PC-3 (cell line): ENCODE data around the gene HIBCH. TPM values are rescaled to one million over a fixed set of nuclear protein-coding genes. Genes with fewer than 3 reads are reported as not detected.
A peak's percentile ranks its signal among the peaks of the same experiment; 100 is the strongest.
"Not testable (repeated sequence)": the region's sequence is repeated elsewhere in the genome, so short reads cannot be mapped to it uniquely, and the experiment has no call there.

Source experiments
- ATAC-seq: fragments of 200-7000 bp; cut with Tn5 transposase; 2 replicates; pipeline ENCODE4 v1.9.1; 2020; ENCODE audit warnings: mild to moderate bottlenecking, moderate library complexity
- BruUV-seq: library from RNA; stranded (reverse); fragments of 400-500 nt; replicated peaks from 2 replicates; lab custom pipeline; 2021; lab: Mats Ljungman, UMichigan
- CTCF ChIA-PET: fragments of 300-600 bp; sonication (Branson Sonifier 250); formaldehyde crosslinking; loops from one replicate; lab custom pipeline; 2022; ENCODE audit warnings: antibody characterized with exemption; lab: Charles Lee
- POLR2A ChIA-PET: fragments of 300-600 bp; sonication (Branson Sonifier 250); formaldehyde crosslinking; loops from one replicate; lab custom pipeline; 2022; ENCODE audit warnings: antibody characterized with exemption; ENCODE audit not compliant: unreplicated experiment; lab: Charles Lee
- DNase-seq: peaks from one replicate; pipeline ENCODE4 v3.0.0-alpha.2; 2015
- H2AFZ ChIP-seq: fragments of 300-600 bp; sonication (generic); 2 replicates; pipeline ENCODE4 v1.6.0; 2016; ENCODE audit warnings: antibody characterized with exemption, low read length
- H3F3A ChIP-seq: fragments of 300-600 bp; sonication (generic); one replicate; pipeline ENCODE4 v1.6.0; 2017; ENCODE audit warnings: antibody characterized with exemption, low read length, control low read depth, mild to moderate bottlenecking; ENCODE audit not compliant: unreplicated experiment
- H3K27ac ChIP-seq: fragments of 300-600 bp; sonication (generic); 2 replicates; pipeline ENCODE4 v1.5.1; 2016; ENCODE audit warnings: mild to moderate bottlenecking, low read length
- H3K27me3 ChIP-seq: fragments of 300-600 bp; sonication (generic); 2 replicates; pipeline ENCODE4 v1.6.1; 2016; ENCODE audit warnings: low read length, mixed read lengths
- H3K36me3 ChIP-seq: fragments of 300-600 bp; sonication (generic); 2 replicates; pipeline ENCODE4 v1.6.1; 2016; ENCODE audit warnings: low read depth, mixed run types, low read length, mixed read lengths
- H3K4me1 ChIP-seq: fragments of 300-600 bp; sonication (generic); 2 replicates; pipeline ENCODE4 v1.5.1; 2016; ENCODE audit warnings: low read length; ENCODE audit not compliant: insufficient read depth
- H3K4me2 ChIP-seq: fragments of 300-600 bp; sonication (generic); 2 replicates; pipeline ENCODE4 v1.6.0; 2016; ENCODE audit warnings: low read length
- H3K4me3 ChIP-seq: fragments of 300-600 bp; sonication (generic); 2 replicates; pipeline ENCODE4 v1.5.1; 2016; ENCODE audit warnings: mild to moderate bottlenecking, low read length, mixed read lengths
- H3K79me2 ChIP-seq: fragments of 300-600 bp; sonication (generic); 2 replicates; pipeline ENCODE4 v1.6.1; 2017; ENCODE audit warnings: low read length, mixed read lengths
- H3K9ac ChIP-seq: fragments of 300-600 bp; sonication (generic); 2 replicates; pipeline ENCODE4 v1.6.0; 2016; ENCODE audit warnings: mild to moderate bottlenecking, low read length
- H3K9me2 ChIP-seq: fragments of 300-600 bp; sonication (generic); replicated peaks from 2 replicates; pipeline ENCODE4 v1.6.1; 2016; ENCODE audit warnings: mixed run types, low read length, mixed read lengths
- H3K9me3 ChIP-seq: fragments of 300-600 bp; sonication (generic); 2 replicates; pipeline ENCODE4 v1.6.1; 2016; ENCODE audit warnings: low read length, mixed read lengths
- H4K20me1 ChIP-seq: fragments of 300-600 bp; sonication (generic); 2 replicates; pipeline ENCODE4 v1.6.1; 2016; ENCODE audit warnings: low read length, mixed read lengths
- CTCF ChIP-seq: fragments of 300-600 bp; sonication (generic); conservative IDR thresholded peaks from 2 replicates; pipeline ENCODE4 v1.5.1; 2017; ENCODE audit warnings: antibody characterized with exemption, low read depth, mild to moderate bottlenecking, low read length
- EZH2 ChIP-seq: fragments of 300-600 bp; sonication (generic); IDR thresholded peaks from one replicate; pipeline ENCODE4 v1.6.1; 2017; ENCODE audit warnings: antibody characterized with exemption, mild to moderate bottlenecking, low read length; ENCODE audit not compliant: unreplicated experiment
- EZH2phosphoT487 ChIP-seq: fragments of 300-600 bp; sonication (generic); IDR thresholded peaks from 2 replicates; pipeline ENCODE4 v1.6.1; 2018; ENCODE audit warnings: mild to moderate bottlenecking, antibody characterized with exemption, low read length, borderline replicate concordance
- intact Hi-C: fragments of 100-400 bp; cut with micrococcal nuclease; formaldehyde crosslinking; loops from 2 replicates; pipeline ENCODE4 v1.9.0; 2023
- total RNA-seq: library from RNA; depleted of rRNA; stranded (reverse); fragments of >200 nt; gene quantifications from 2 replicates; pipeline ENCODE4 v1.2.3, GENCODE V29; 2014

Gene HIBCH
- total RNA-seq, 1 experiment from 2014 or later = 12.0 TPM

- intact Hi-C loops = loop anchor here (5.0 to 10.0 kb wide), 3 partner anchors 36 to 554 kb away; partner anchors contain the start of gene OSGEPL1
- no peak for TF ChIP-seq CTCF
- TF ChIP-seq EZH2phosphoT487 = no peak
- no peak for TF ChIP-seq EZH2
These were observed 1.1 kb downstream of the HIBCH start for GRCh38 chr2:190318514-190318913.

DNA sequence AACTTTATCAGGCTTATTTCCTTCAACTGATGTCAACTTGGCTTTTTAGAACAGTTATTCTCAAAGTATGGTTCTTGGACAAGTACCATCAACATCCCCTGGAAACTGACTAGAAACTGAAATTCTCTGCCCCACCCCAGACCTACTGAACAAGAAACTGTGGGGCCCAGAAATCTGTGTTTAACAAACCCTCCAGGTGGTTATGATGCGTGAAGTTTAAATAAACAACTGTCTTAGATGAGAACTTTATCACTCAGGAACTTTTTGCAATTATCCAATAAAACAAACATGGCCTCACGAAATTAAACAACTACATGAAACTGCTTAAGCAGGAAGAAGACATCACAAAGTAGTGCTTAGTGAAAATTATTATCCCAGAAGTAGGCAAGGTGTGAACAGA, 4.4 kb downstream of the HIBCH start:
- Histone ChIP-seq H3K9me2 (no peaks in the 10 kb centered on the region), H3F3A (no peaks in the 10 kb centered on the region), H3K9me3 (no peaks in the 10 kb centered on the region), H3K9ac (no peak overlapping the region), H3K4me3 (no peak overlapping the region), H3K27ac (no peak overlapping the region), H3K36me3 (no peaks in the 10 kb centered on the region), H3K79me2 (peaks cover 49% of the 10 kb centered on the region), H2AFZ (no peak overlapping the region), H3K4me1 (peaks cover 24% of the 10 kb centered on the region), H3K27me3 (no peaks in the 10 kb centered on the region), H3K4me2 (peak overlapping the region; percentile 25; the same call in 1 of the 2 replicates), H4K20me1 (no peaks in the 10 kb centered on the region)
- ATAC-seq (no peak), DNase-seq (no peak)
- CTCF ChIA-PET = no interaction called here
- no TSS peak for BruUV-seq
- TF ChIP-seq CTCF (no peak), EZH2phosphoT487 (no peak), EZH2 (no peak)
- intact Hi-C loops = loop anchor here (1.0 to 10.0 kb wide), 4 partner anchors 33 to 550 kb away; partner anchors contain the start of gene OSGEPL1
- POLR2A ChIA-PET = no interaction called here

More at GRCh38 chr2:190318514-190318913, 1.1 kb downstream of the HIBCH start:
- no peaks in the 10 kb centered on the region for H4K20me1 ChIP-seq
- H3K27ac ChIP-seq = no peak overlapping the region
- peaks cover 26% of the 10 kb centered on the region for H3K4me1 ChIP-seq
- H3K79me2 ChIP-seq = peaks cover 41% of the 10 kb centered on the region
- peak; percentile 39 for DNase-seq
- H2AFZ ChIP-seq = peak overlapping the region; percentile 78
- BruUV-seq = no TSS peak
- peak overlapping the region; percentile 97 for H3K4me2 ChIP-seq
- POLR2A ChIA-PET = no interaction called here
- no peaks in the 10 kb centered on the region for H3K36me3 ChIP-seq
- CTCF ChIA-PET = no interaction called here
- no peaks in the 10 kb centered on the region for H3K9me3 ChIP-seq
- no peaks in the 10 kb centered on the region for H3K27me3 ChIP-seq
- H3K4me3 ChIP-seq = peak overlapping the region; percentile 95
- no peak for ATAC-seq
- H3K9ac ChIP-seq = peak overlapping the region; percentile 68
- no peaks in the 10 kb centered on the region for H3K9me2 ChIP-seq
- no peaks in the 10 kb centered on the region for H3F3A ChIP-seq

DNA sequence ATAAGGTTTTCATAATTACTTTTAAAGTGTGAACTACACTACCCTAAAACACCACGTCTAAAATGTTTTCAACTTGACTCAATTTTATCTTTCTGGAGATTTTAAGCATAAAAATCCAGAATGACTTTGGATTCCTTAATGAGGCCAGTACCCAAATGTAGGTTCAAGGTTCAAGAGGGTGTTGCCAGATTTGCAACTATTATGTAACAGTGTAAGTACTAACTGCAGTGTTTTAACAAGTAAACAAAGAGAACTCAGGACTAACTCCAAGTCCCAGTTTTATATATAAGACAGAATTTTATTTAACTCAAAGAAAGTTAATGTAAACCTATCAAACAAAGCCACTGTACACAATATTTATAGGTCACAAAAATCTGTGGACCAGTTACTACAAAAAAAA, 5.7 kb downstream of the HIBCH start:
- H3K4me2 ChIP-seq = no peak overlapping the region
- H3K9me3 ChIP-seq = no peaks in the 10 kb centered on the region
- peaks cover 20% of the 10 kb centered on the region for H3K4me1 ChIP-seq
- no peak for DNase-seq
- CTCF ChIA-PET = no interaction called here
- no peak overlapping the region for H2AFZ ChIP-seq
- H3K36me3 ChIP-seq = 0 out of 2 replicates have a peak, but pooled peaks cover 2% of the 10 kb centered on the region
- H4K20me1 ChIP-seq = no peaks in the 10 kb centered on the region
- H3K9ac ChIP-seq = no peak overlapping the region
- no peak for ATAC-seq
- intact Hi-C loops = loop anchor here (10.0 kb wide), 1 partner anchor 549 kb away; the partner anchor contains the start of gene OSGEPL1
- H3K79me2 ChIP-seq = peaks cover 45% of the 10 kb centered on the region
- POLR2A ChIA-PET = no interaction called here
- H3K4me3 ChIP-seq = no peak overlapping the region
- no peak overlapping the region for H3K27ac ChIP-seq
- no TSS peak for BruUV-seq
- H3F3A ChIP-seq = no peaks in the 10 kb centered on the region
- TF ChIP-seq EZH2 (no peak), EZH2phosphoT487 (no peak), CTCF (no peak)
- no peaks in the 10 kb centered on the region for H3K27me3 ChIP-seq
- H3K9me2 ChIP-seq = no peaks in the 10 kb centered on the region

DNA sequence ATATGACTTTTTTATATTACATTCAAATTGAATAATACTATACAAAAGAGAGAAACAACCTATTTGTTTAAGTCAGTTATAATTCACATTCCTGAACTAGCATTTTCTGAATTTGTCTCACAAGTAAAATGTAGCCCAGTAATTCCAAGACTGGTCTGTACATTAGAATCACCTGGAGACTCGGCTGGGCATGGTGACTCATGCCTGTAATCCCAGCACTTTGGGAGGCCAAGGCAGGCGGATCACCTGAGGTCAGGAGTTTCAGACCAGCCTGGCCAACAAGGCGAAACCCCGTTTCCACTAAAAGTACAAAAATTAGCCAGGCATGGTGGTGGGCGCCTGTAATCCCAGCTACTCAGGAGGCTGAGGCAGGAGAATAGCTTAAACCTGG, 7.0 kb downstream of the HIBCH start:
- intact Hi-C loops = loop anchor here (10.0 kb wide), 1 partner anchor 548 kb away; the partner anchor contains the start of gene OSGEPL1
- H3K4me1 ChIP-seq, H3K36me3 ChIP-seq, H3K27ac ChIP-seq, H3K4me2 ChIP-seq, H3F3A ChIP-seq, H4K20me1 ChIP-seq, H3K27me3 ChIP-seq, H3K4me3 ChIP-seq, H3K9ac ChIP-seq, ATAC-seq, H3K9me2 ChIP-seq, H3K9me3 ChIP-seq, BruUV-seq, H2AFZ ChIP-seq, DNase-seq: not testable (repeated sequence)
- ChIA-PET POLR2A (interaction anchor here (0.7 kb wide), 1 partner anchor 313 kb away, joined by 3 read pairs; no protein-coding TSS in a partner anchor), CTCF (interaction anchor here (0.6 kb wide), 1 partner anchor 80 kb away, joined by 4 read pairs; no protein-coding TSS in a partner anchor)
- peaks cover 34% of the 10 kb centered on the region; the same call in 1 of the 2 replicates for H3K79me2 ChIP-seq
